Keratinocyte (primary cell): Measurements from ENCODE around the gene TMPRSS2. TPM values are rescaled to one million over a fixed set of nuclear protein-coding genes. Genes with fewer than 3 reads are reported as not detected.

Experiments
- DNase-seq: peaks from one replicate; pipeline ENCODE4 v3.0.0-alpha.2; 2011; ENCODE audit warnings: low read depth, missing footprints, low spot score
- FAIRE-seq: peaks from 2 replicates; lab custom pipeline; 2011; peaks lifted over from hg19 to GRCh38; lab: Jason Lieb, UNC
- H2AFZ ChIP-seq: 2 replicates; pipeline ENCODE4 v1.6.0; 2012; ENCODE audit warnings: low read length, control low read depth, inconsistent platforms; ENCODE audit not compliant: control insufficient read depth
- H3K27ac ChIP-seq: 2 replicates; pipeline ENCODE4 v1.5.1; 2011; ENCODE audit warnings: low read length; ENCODE audit not compliant: control insufficient read depth, insufficient read depth
- H3K27me3 ChIP-seq: 3 replicates; pipeline ENCODE4 v1.6.0; 2011; ENCODE audit warnings: low read length; ENCODE audit not compliant: control insufficient read depth, insufficient read depth; ENCODE audit errors: extremely low read depth
- H3K36me3 ChIP-seq, 2 experiments: 2 replicates in 1 of 2; 3 replicates in 1 of 2; pipeline ENCODE4 v1.5.1; 2011; ENCODE audit warnings: low read length in 2 of 2, mild to moderate bottlenecking in 1 of 2; ENCODE audit not compliant: control insufficient read depth in 2 of 2, insufficient read depth in 2 of 2; ENCODE audit errors: extremely low read depth in 1 of 2
- H3K4me1 ChIP-seq: 3 replicates; pipeline ENCODE4 v1.5.1; 2011; ENCODE audit warnings: low read length; ENCODE audit not compliant: control insufficient read depth, insufficient read depth; ENCODE audit errors: extremely low read depth
- H3K4me2 ChIP-seq: 3 replicates; pipeline ENCODE4 v1.6.0; 2011; ENCODE audit warnings: low read depth, low read length; ENCODE audit not compliant: control insufficient read depth, insufficient read depth; ENCODE audit errors: extremely low read depth
- H3K4me3 ChIP-seq, 3 experiments: fragments of 200-600 bp in 1 of 3; sonication (generic) in 1 of 3; 2 replicates in 2 of 3; 3 replicates in 1 of 3; pipeline ENCODE4 v1.5.1; 2011 to 2016; ENCODE audit warnings: low read length in 3 of 3, mild to moderate bottlenecking in 3 of 3, control low read depth in 2 of 3, inconsistent platforms in 1 of 3, low read depth in 1 of 3, mixed read lengths in 1 of 3, mixed run types in 1 of 3, moderate library complexity in 1 of 3; ENCODE audit not compliant: control insufficient read depth in 2 of 3, insufficient read depth in 2 of 3; ENCODE audit errors: extremely low read depth in 1 of 3
- H3K79me2 ChIP-seq: 2 replicates; pipeline ENCODE4 v1.6.0; 2012; ENCODE audit warnings: low read length; ENCODE audit not compliant: control insufficient read depth, insufficient read depth
- H3K9ac ChIP-seq: 3 replicates; pipeline ENCODE4 v1.6.0; 2011; ENCODE audit warnings: low read length; ENCODE audit not compliant: control insufficient read depth, insufficient read depth; ENCODE audit errors: extremely low read depth
- H3K9me1 ChIP-seq: 3 replicates; pipeline ENCODE4 v1.6.0; 2011; ENCODE audit warnings: low read length; ENCODE audit not compliant: control insufficient read depth, insufficient read depth; ENCODE audit errors: extremely low read depth
- H3K9me3 ChIP-seq: 2 replicates; pipeline ENCODE4 v1.5.1; 2012; ENCODE audit warnings: low read depth, low read length; ENCODE audit not compliant: control insufficient read depth
- H4K20me1 ChIP-seq: 3 replicates; pipeline ENCODE4 v1.6.0; 2011; ENCODE audit warnings: low read length; ENCODE audit not compliant: control insufficient read depth, insufficient read depth; ENCODE audit errors: extremely low read depth
- CTCF ChIP-seq, 3 experiments: IDR thresholded peaks in 1 of 3; conservative IDR thresholded peaks in 1 of 3; optimal IDR thresholded peaks in 1 of 3; 2 replicates in 2 of 3; 3 replicates in 1 of 3; pipeline versions ENCODE3 to v1.5.1; 2011; ENCODE audit warnings: low read length in 3 of 3, mild to moderate bottlenecking in 3 of 3, moderate library complexity in 2 of 3, control low read depth in 1 of 3, inconsistent platforms in 1 of 3; ENCODE audit not compliant: insufficient read depth in 2 of 3; ENCODE audit errors: extremely low read depth in 1 of 3
- EZH2 ChIP-seq: IDR thresholded peaks from one replicate; pipeline ENCODE4 v1.6.1; 2012; ENCODE audit warnings: inconsistent platforms, mild to moderate bottlenecking, low read length, moderate library complexity
- dilution Hi-C: fragments of 300-500 bp; cut with MboI; formaldehyde crosslinking; loops from one replicate; pipeline ENCODE4 v1.7.0; 2020; ENCODE audit warnings: low sequenced_read_pairs; ENCODE audit not compliant: extremely low pct_ligation_motif_present
- polyA plus RNA-seq, 5 experiments: library from polyadenylated mRNA; depleted of rRNA in 3 of 5; stranded (reverse) in 3 of 5; stranded (forward) in 1 of 5; unstranded in 1 of 5; fragments of >200 nt; gene quantifications; 1 replicate in 1 of 5; 2 replicates in 3 of 5; 3 replicates in 1 of 5; pipeline versions ENCODE4 v1.2.1 to v1.2.3, GENCODE V29; 2011 to 2012; ENCODE audit warnings: missing spikeins in 2 of 5, low read depth in 1 of 5, low replicate concordance in 1 of 5

TMPRSS2 gene
- polyA plus RNA-seq, 1 donor (not counting 4 experiments of a cell fraction or from before 2014, with no cell fraction given), result not detected

GRCh38 chr21:41459884-41460534 is 47.9 kb downstream of the TMPRSS2 start:
- Histone ChIP-seq H3K4me2 (no peak overlapping the region), H4K20me1 (no peaks in the 10 kb centered on the region), H3K9me1 (no peaks in the 10 kb centered on the region), H3K9ac (no peak overlapping the region), H2AFZ (no peak overlapping the region), H3K27ac (no peak overlapping the region), H3K79me2 (no peaks in the 10 kb centered on the region), H3K4me1 (peaks cover 4% of the 10 kb centered on the region), H3K9me3 (no peaks in the 10 kb centered on the region), H3K36me3 (peaks cover 2 to 30% of the 10 kb centered on the region in 2 experiments), H3K27me3 (no peaks in the 10 kb centered on the region), H3K4me3 (no peak overlapping the region)
- DNase-seq (no peak), FAIRE-seq (no peak)
- TF ChIP-seq EZH2 (no peak), CTCF (optimal IDR thresholded peaks at IDR 0.05 in 1 of 3, IDR thresholded peaks at IDR 0.05 in 1 of 3, conservative IDR thresholded peaks at IDR 0.05 in 1 of 3; ENCODE audit: extremely low read depth in 1 of 3, insufficient read depth in 2 of 3, low read length in 3 of 3) (no peak)
- dilution Hi-C loops, result no loop called here

GRCh38 chr21:41458559-41458958 is 49.4 kb downstream of the TMPRSS2 start:
- Histone ChIP-seq H3K79me2 (no peaks in the 10 kb centered on the region), H3K27ac (no peak overlapping the region), H3K4me1 (peaks cover 4% of the 10 kb centered on the region), H3K4me3 (no peak overlapping the region), H2AFZ (no peak overlapping the region), H3K9me3 (no peaks in the 10 kb centered on the region), H3K9me1 (no peaks in the 10 kb centered on the region), H3K36me3 (peaks cover 2 to 34% of the 10 kb centered on the region in 2 experiments), H4K20me1 (no peaks in the 10 kb centered on the region), H3K27me3 (no peaks in the 10 kb centered on the region), H3K4me2 (no peak overlapping the region), H3K9ac (no peak overlapping the region)
- FAIRE-seq, result no peak
- no peak for DNase-seq
- dilution Hi-C loops, result no loop called here
- TF ChIP-seq CTCF (optimal IDR thresholded peaks at IDR 0.05 in 1 of 3, IDR thresholded peaks at IDR 0.05 in 1 of 3, conservative IDR thresholded peaks at IDR 0.05 in 1 of 3; ENCODE audit: extremely low read depth in 1 of 3, insufficient read depth in 2 of 3, low read length in 3 of 3), result no peak
- TF ChIP-seq EZH2, result no peak
